NT2/D1 (cell line): ENCODE data around the gene TP53I11.

Experiments
- SUZ12 ChIP-seq: IDR thresholded peaks from 2 replicates; pipeline ENCODE4 v1.6.1; 2011; ENCODE audit not compliant: insufficient read length, insufficient read depth; ENCODE audit errors: extremely low read depth
- ZNF274 ChIP-seq: IDR thresholded peaks from 2 replicates; pipeline ENCODE4 v1.6.1; 2011; ENCODE audit warnings: mild to moderate bottlenecking, low read depth, low read length

DNA sequence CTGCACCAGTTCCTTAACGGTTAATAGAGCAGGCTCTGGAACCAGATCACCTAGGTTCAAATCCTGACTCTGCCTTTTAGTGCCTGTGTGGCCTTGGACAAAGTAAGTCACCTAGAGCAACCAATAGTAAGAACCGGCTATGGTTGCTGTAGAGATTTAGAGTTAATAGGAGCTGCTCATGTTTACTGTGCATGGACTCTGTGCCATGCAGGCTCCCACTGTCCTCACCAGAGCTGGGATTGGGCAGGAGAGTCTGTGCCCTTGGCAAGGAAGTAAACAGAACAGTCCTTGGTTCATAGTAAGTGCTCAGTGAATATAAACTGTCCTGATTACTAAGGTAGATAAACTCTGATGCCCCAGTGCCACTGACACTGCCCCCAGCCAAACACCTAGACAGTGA, 1.4 kb upstream of the TP53I11 start:
- no peak for TF ChIP-seq SUZ12
- TF ChIP-seq ZNF274 = no peak
